Fibroblast of lung (primary cell): ENCODE results near the gene SP6. TPM values are rescaled to one million over a fixed set of nuclear protein-coding genes. Genes with fewer than 3 reads are reported as not detected.

Experiments used
- DNase-seq, 2 donors: peaks; one replicate each; pipeline versions ENCODE4 v3.0.0 to v3.0.0-alpha.2; 2010; ENCODE audit warnings: low read depth in 2 of 2
- H2AFZ ChIP-seq: 2 replicates; pipeline ENCODE4 v1.5.1; 2012; ENCODE audit warnings: low read length, control low read depth, inconsistent platforms
- H3K27ac ChIP-seq: 2 replicates; pipeline ENCODE4 v1.5.1; 2011; ENCODE audit warnings: low read length, control low read depth; ENCODE audit not compliant: insufficient read depth
- H3K27me3 ChIP-seq: 2 replicates; pipeline ENCODE4 v1.5.1; 2011; ENCODE audit warnings: mild to moderate bottlenecking, low read length; ENCODE audit not compliant: control insufficient read depth, insufficient read depth
- H3K36me3 ChIP-seq: 2 replicates; pipeline ENCODE4 v1.5.1; 2011; ENCODE audit warnings: low read length; ENCODE audit not compliant: control insufficient read depth, insufficient read depth
- H3K4me1 ChIP-seq: 2 replicates; pipeline ENCODE4 v1.5.1; 2011; ENCODE audit warnings: low read length; ENCODE audit not compliant: control insufficient read depth, insufficient read depth; ENCODE audit errors: extremely low read depth
- H3K4me2 ChIP-seq: 2 replicates; pipeline ENCODE4 v1.5.1; 2011; ENCODE audit warnings: low read length, control low read depth; ENCODE audit not compliant: insufficient read depth; ENCODE audit errors: extremely low read depth
- H3K4me3 ChIP-seq, 4 experiments: fragments of 200-600 bp in 1 of 4; sonication (generic) in 1 of 4; replicated peaks in 1 of 4; 2 replicates each; pipeline ENCODE4 v1.5.1; 2011 to 2016; ENCODE audit warnings: low read length in 4 of 4, low read depth in 3 of 4, mild to moderate bottlenecking in 3 of 4, control low read depth in 2 of 4, inconsistent platforms in 1 of 4, mixed read lengths in 1 of 4; ENCODE audit not compliant: insufficient read depth in 1 of 4; ENCODE audit errors: control extremely low read depth in 1 of 4
- H3K79me2 ChIP-seq: 2 replicates; pipeline ENCODE4 v1.5.1; 2012; ENCODE audit warnings: mild to moderate bottlenecking, low read length, inconsistent platforms; ENCODE audit not compliant: control insufficient read depth, insufficient read depth
- H3K9ac ChIP-seq: 2 replicates; pipeline ENCODE4 v1.5.1; 2011; ENCODE audit warnings: mild to moderate bottlenecking, low read length, control low read depth; ENCODE audit not compliant: insufficient read depth
- H3K9me3 ChIP-seq: 2 replicates; pipeline ENCODE4 v1.5.1; 2012; ENCODE audit warnings: low read depth, low read length; ENCODE audit not compliant: control insufficient read depth, insufficient read depth
- H4K20me1 ChIP-seq: 2 replicates; pipeline ENCODE4 v1.5.1; 2011; ENCODE audit warnings: low read length; ENCODE audit not compliant: control insufficient read depth, insufficient read depth; ENCODE audit errors: extremely low read depth
- CTCF ChIP-seq, 2 donors: IDR thresholded peaks in 1 of 2; conservative IDR thresholded peaks in 1 of 2; 1 replicate in 1 of 2; 2 replicates in 1 of 2; pipeline ENCODE4 v1.5.1; 2011 to 2012; ENCODE audit warnings: low read length in 2 of 2, control low read depth in 1 of 2, inconsistent platforms in 1 of 2, low read depth in 1 of 2, mild to moderate bottlenecking in 1 of 2
- EZH2 ChIP-seq: IDR thresholded peaks from 2 replicates; pipeline ENCODE4 v1.5.1; 2012; ENCODE audit warnings: low read length, control low read depth, mild to moderate bottlenecking; ENCODE audit errors: missing control alignments
- polyA plus RNA-seq, 2 donors: library from polyadenylated mRNA; depleted of rRNA in 1 of 2; stranded (reverse) in 1 of 2; unstranded in 1 of 2; fragments of >200 nt; gene quantifications; 2 replicates each; pipeline ENCODE4 v1.2.1, GENCODE V29; 2011 to 2012; ENCODE audit warnings: missing spikeins in 1 of 2
- total RNA-seq: library from RNA; depleted of rRNA; stranded (reverse); fragments of >200 nt; gene quantifications from 2 replicates; pipeline ENCODE4 v1.2.1, GENCODE V29; 2014

SP6 gene
- total and polyA plus RNA-seq, 2 donors (not counting 1 experiment from before 2014, with no cell fraction given): under 0.01 to 0.07 TPM

DNA sequence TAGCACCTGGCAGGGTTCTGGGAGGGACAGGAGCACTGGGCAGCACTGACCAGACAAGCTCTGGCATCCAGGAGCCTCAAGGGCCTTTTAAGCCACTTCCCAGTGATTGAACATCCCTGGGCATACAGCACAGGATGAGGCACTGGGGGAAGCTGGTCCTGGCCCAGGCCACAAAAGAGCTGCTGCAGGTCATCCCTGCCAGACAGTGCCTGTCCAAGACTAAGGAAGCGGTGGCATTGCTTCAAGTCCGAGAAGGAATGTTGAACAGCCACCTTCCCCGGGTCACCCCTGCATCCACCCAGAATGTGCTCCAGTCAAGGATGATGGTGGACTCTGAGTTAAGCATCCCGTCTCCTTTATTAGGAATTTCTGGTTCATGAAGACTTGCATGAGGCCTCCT, 28.2 kb downstream of the SP6 start:
- Histone ChIP-seq H3K9me3 (no peaks in the 10 kb centered on the region), H3K4me2 (no peak overlapping the region), H2AFZ (no peak overlapping the region), H3K4me3 (no peak overlapping the region), H3K27me3 (no peaks in the 10 kb centered on the region), H3K4me1 (peaks cover 6% of the 10 kb centered on the region), H3K9ac (no peak overlapping the region), H4K20me1 (no peaks in the 10 kb centered on the region), H3K27ac (no peak overlapping the region), H3K79me2 (no peaks in the 10 kb centered on the region), H3K36me3 (peaks cover 17% of the 10 kb centered on the region)
- no peak for TF ChIP-seq CTCF (conservative IDR thresholded peaks at IDR 0.05 in 1 of 2, IDR thresholded peaks at IDR 0.05 in 1 of 2; ENCODE audit: low read depth in 1 of 2, low read length in 2 of 2)
- no peak for TF ChIP-seq EZH2
- no peak for DNase-seq

DNA sequence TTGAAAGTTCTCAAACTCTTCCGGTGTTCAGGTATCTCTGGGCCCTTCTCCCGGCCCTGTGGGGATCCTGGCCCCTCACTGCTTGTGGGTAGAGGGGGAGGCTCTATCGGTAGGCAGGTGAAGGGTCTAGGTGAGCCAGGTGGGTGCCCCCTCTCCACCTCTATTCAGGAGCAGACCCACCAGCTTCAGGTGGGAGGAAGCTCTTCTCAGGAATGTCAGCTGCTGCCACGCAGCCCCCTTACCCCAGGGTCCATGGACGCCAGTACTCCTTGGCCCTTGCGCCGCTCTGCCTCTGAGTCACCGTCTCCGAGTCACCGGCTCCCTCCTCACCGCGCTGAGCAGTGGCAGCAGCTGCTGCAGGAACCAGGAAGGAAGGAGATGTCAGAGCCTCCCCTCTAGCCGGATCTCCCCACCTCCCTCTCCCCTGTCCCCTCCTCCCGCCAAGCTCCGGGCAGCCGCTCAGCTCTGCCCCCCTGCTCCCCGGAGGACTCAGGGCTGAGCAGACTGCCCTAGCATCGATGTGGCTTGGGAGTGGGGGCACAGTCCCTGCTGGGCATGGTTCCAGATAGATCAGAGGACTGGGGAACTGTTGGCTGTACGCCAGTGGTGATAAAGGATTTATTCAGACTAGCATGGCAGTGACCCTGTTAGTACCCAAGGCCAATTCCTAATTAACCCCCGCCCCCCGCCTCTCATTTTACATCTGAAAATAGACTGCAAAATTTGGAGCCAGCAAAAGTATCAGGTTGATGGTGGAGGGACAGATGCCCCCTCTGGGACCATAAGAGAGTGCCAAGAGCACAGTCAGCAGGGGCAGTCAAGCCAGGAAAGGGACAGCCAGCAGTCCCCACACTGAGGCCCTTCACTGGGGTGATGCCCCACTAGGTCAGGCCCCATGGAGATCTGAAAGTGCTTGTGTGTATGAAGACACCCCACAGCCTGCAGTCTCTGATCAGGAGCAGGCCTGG, 29.3 kb downstream of the SP6 start, which contains the start of gene OSBPL7:
Gene OSBPL7 (minus strand): TSS at position 371 of the 968 bp plus-strand sequence. CDS start 1,516 bp downstream, outside the sequence.
- Histone ChIP-seq H3K4me2 (peak within 1 kb of the TSS; percentile 76), H3K4me3 (peak within 1 kb of the TSS; percentile 21 to 76 (median 66)), H3K9me3 (no peaks in the 10 kb centered on the region), H4K20me1 (no peaks in the 10 kb centered on the region), H3K36me3 (peaks cover 14% of the 10 kb centered on the region), H2AFZ (peak within 1 kb of the TSS; percentile 43), H3K79me2 (no peaks in the 10 kb centered on the region), H3K27ac (no peak within 1 kb of the TSS), H3K9ac (peak within 1 kb of the TSS; percentile 37), H3K27me3 (no peaks in the 10 kb centered on the region), H3K4me1 (peaks cover 6% of the 10 kb centered on the region)
- peak in 1 of 2 donors; percentile 20 for TF ChIP-seq CTCF (conservative IDR thresholded peaks at IDR 0.05 in 1 of 2, IDR thresholded peaks at IDR 0.05 in 1 of 2; ENCODE audit: low read depth in 1 of 2, low read length in 2 of 2)
- TF ChIP-seq EZH2: no peak
- peak; percentile 80 to 91 for DNase-seq

DNA sequence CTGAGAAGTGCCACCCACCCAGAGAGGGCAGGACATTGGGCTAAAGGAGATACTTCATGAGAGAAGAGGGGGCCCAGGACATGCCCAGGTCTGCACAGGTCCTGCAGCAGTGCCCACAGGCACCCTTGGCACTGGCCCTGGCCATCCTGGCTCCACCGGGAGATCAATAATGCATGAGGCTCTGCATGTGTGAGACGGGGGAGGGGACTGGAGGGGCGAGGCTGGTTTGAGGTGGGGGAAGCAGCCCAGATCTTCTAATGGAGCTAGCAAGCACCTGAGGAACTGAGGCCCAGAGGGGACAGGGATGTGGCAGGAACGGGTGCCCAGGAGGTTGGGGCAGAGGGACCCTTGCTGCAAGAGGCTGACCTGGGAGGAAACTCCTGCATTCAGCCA, 29.9 kb downstream of the SP6 start:
- no peak overlapping the region for H3K27ac ChIP-seq
- peaks cover 11% of the 10 kb centered on the region for H3K36me3 ChIP-seq

More for the DNA sequence above, 29.9 kb downstream of the SP6 start:
- TF ChIP-seq CTCF (conservative IDR thresholded peaks at IDR 0.05 in 1 of 2, IDR thresholded peaks at IDR 0.05 in 1 of 2; ENCODE audit: low read depth in 1 of 2, low read length in 2 of 2) (no peak), EZH2 (no peak)
- Histone ChIP-seq H3K4me1 (peaks cover 6% of the 10 kb centered on the region), H3K4me2 (peak overlapping the region; percentile 76), H3K9ac (no peak overlapping the region), H4K20me1 (no peaks in the 10 kb centered on the region), H2AFZ (no peak overlapping the region), H3K9me3 (no peaks in the 10 kb centered on the region), H3K27me3 (no peaks in the 10 kb centered on the region), H3K4me3 (peak overlapping the region; percentile 21 to 76 (median 66)), H3K79me2 (no peaks in the 10 kb centered on the region)
- DNase-seq: no peak
